B cell (primary cell): ENCODE measurements around the gene KRT28.

Experiments used
- CTCF ChIP-seq: fragments of 200-600 bp; IDR thresholded peaks from one replicate; pipeline ENCODE4 v1.8.0; 2022; ENCODE audit warnings: antibody characterized with exemption, mild to moderate bottlenecking
- EZH2 ChIP-seq: IDR thresholded peaks from 2 replicates; pipeline ENCODE4 v1.6.1; 2012; ENCODE audit warnings: borderline replicate concordance, low read depth, mild to moderate bottlenecking, moderate library complexity, low read length; ENCODE audit not compliant: insufficient read depth, poor library complexity, severe bottlenecking

GRCh38 chr17:40778461-40778860 lies 21.3 kb downstream of the KRT28 start:
- TF ChIP-seq CTCF (no peak), EZH2 (no peak)
